ENCODE data around the gene TSSK1B.

GRCh38 chr5:113448252-113448651, 13.5 kb upstream of the TSSK1B start:
- TF ChIP-seq CTCF (IDR thresholded peaks at IDR 0.05) (no peak), POLR2AphosphoS5 (IDR thresholded peaks at IDR 0.05) (no peak), POLR2A (IDR thresholded peaks at IDR 0.05) (no peak), EP300 (IDR thresholded peaks at IDR 0.05; ENCODE audit: low read depth) (no peak)

Data from transverse colon (tissue), 4 donors.